ENCODE data around the gene RAB31. TPM values are rescaled to one million over a fixed set of nuclear protein-coding genes. Genes with fewer than 3 reads are reported as not detected.

The RAB31 gene
- total RNA-seq, 4 donors from 2014 or later: 27.1 to 54.4 (median 44.3) TPM

GRCh38 chr18:9810994-9811705 is 103.0 kb downstream of the RAB31 start:
- Histone ChIP-seq H3K27ac (peak overlapping the region; percentile 0 to 84 (median 51)), H3K4me3 (peak overlapping the region in 1 of 4 donors; percentile 3)
- 58 to 66% methylated on average over 14 of the region's 14 CpGs for WGBS, 2 donors

DNA sequence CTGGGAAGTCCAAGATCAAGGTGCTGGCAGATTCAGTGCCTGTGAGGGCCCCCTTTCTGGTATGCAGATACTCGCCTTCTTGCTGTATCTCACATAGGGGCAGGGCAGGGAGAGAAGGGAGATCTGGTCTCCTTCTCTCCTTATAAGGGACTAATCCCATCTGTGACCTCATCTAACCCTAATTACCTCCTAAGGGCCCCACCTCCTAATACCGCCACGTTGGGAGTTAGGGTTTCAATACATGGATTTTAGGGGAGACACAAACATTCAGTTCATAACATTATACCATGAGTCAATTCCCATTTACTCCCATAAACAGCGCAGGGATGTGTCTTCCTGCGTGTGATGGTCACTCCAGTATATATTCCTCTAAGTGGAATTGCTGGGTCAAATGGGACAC is 103.9 kb downstream of the RAB31 start:
- TF ChIP-seq POLR2A (IDR thresholded peaks at IDR 0.05) (no peak), CTCF (IDR thresholded peaks at IDR 0.05) (no peak), EP300 (IDR thresholded peaks at IDR 0.05) (no peak)
- H3K9me3 ChIP-seq: no peaks in the 10 kb centered on the region
- WGBS, 2 donors: 57 to 66% methylated on average over 5 of the region's 5 CpGs
- H3K27ac ChIP-seq: peak overlapping the region in 3 of 4 donors; percentile 32 to 84 (median 73)
- no peak overlapping the region for H3K4me3 ChIP-seq
- H3K36me3 ChIP-seq: no peaks in the 10 kb centered on the region
- DNase-seq (ENCODE audit: low spot score in 2 of 2): no peak
- H3K27me3 ChIP-seq: no peaks in the 10 kb centered on the region
- peaks cover 0 to 54% (median 26%) of the 10 kb centered on the region in 4 donors for H3K4me1 ChIP-seq

More at GRCh38 chr18:9810994-9811705, 103.0 kb downstream of the RAB31 start:
- no peak for TF ChIP-seq EP300 (IDR thresholded peaks at IDR 0.05)
- TF ChIP-seq CTCF (IDR thresholded peaks at IDR 0.05): no peak
- no peak for TF ChIP-seq POLR2A (IDR thresholded peaks at IDR 0.05)
- no peak for DNase-seq (ENCODE audit: low spot score in 2 of 2)
- H3K36me3 ChIP-seq: no peaks in the 10 kb centered on the region
- H3K27me3 ChIP-seq: no peaks in the 10 kb centered on the region
- H3K4me1 ChIP-seq: peaks cover 0 to 54% (median 28%) of the 10 kb centered on the region in 4 donors
- H3K9me3 ChIP-seq: no peaks in the 10 kb centered on the region

DNA sequence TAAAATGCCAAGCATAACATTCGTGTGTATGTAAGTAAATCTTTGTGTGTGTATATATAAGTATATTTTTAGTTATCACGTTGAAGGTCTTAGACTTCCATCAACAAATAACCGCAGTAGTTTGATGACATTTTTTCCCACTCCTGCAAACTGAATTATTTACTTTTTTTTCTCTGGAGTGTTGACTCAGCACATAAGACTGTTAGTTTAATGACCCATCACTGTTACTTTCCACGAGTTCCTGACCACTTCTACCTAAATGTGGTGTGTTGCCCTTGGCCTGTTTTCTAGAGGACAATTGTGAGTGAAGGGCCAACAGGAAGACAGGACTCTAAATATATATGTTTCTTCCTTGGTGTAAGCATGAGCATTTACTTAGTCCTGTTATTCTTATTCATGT is 106.3 kb downstream of the RAB31 start:
- H3K4me3 ChIP-seq: no peak overlapping the region
- H3K4me1 ChIP-seq: peaks cover 0 to 30% (median 9%) of the 10 kb centered on the region in 4 donors
- H3K27me3 ChIP-seq: no peaks in the 10 kb centered on the region
- 19 to 21% methylated on average over 4 of the region's 4 CpGs for WGBS, 2 donors
- no peak for DNase-seq (ENCODE audit: low spot score in 2 of 2)
- no peak overlapping the region for H3K27ac ChIP-seq
- TF ChIP-seq POLR2A (IDR thresholded peaks at IDR 0.05) (no peak), EP300 (IDR thresholded peaks at IDR 0.05) (no peak)
- H3K36me3 ChIP-seq: peaks cover 0 to 12% (median 0%) of the 10 kb centered on the region in 3 donors
- peaks cover 0 to 7% (median 1%) of the 10 kb centered on the region in 4 donors for H3K9me3 ChIP-seq

- Histone ChIP-seq H3K27me3 (no peaks in the 10 kb centered on the region), H3K4me3 (no peak overlapping the region), H3K27ac (no peak overlapping the region), H3K9me3 (peaks cover 0 to 7% (median 1%) of the 10 kb centered on the region in 4 donors), H3K36me3 (peaks cover 0 to 12% (median 0%) of the 10 kb centered on the region in 3 donors), H3K4me1 (peaks cover 0 to 7% (median 2%) of the 10 kb centered on the region in 4 donors)
- TF ChIP-seq CTCF (IDR thresholded peaks at IDR 0.05): no peak
- no peak for TF ChIP-seq EP300 (IDR thresholded peaks at IDR 0.05)
- no peak for TF ChIP-seq POLR2A (IDR thresholded peaks at IDR 0.05)
- WGBS, 2 donors: 87 to 95% methylated on average over 4 of the region's 4 CpGs
- DNase-seq (ENCODE audit: low spot score in 2 of 2): no peak
Observed at GRCh38 chr18:9817286-9817685, 109.2 kb downstream of the RAB31 start.

DNA sequence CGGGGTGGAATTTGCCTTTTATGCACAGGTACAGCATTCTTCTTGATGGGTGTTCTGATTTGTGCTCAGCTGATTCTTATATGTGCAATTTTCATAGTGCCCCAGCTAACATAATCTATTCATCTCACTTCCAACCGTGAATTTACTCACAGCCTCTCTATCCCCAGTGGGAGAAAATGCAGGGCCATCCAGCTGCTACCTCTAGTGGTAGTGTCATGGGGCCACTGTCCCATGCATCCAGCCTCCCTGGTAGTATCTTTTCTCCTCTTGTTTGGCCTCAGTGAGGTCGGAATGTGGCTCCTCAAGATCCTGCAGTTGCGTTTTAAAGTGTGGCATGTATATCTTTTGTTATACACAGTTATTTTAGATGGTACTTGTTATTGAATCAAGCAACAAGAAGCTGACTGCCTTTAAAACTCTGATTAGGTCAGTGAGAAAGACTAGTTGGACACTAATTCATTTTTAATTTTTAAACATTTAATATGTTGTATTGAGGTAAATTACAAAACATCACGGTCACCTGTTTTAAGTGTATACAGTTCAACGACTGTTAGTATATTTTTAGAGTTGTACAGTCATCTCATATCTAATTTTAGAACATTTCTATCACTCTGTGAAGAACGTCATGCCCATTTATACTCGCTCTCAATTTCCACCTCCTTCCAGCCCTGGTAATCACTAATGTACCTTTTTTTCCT is 109.8 kb downstream of the RAB31 start:
- Histone ChIP-seq H3K36me3 (peaks cover 0 to 12% (median 0%) of the 10 kb centered on the region in 3 donors), H3K9me3 (peaks cover 0 to 7% (median 1%) of the 10 kb centered on the region in 4 donors), H3K4me1 (peaks cover 0 to 7% (median 2%) of the 10 kb centered on the region in 4 donors), H3K27me3 (no peaks in the 10 kb centered on the region), H3K4me3 (no peak overlapping the region), H3K27ac (no peak overlapping the region)
- no peak for DNase-seq (ENCODE audit: low spot score in 2 of 2)
- TF ChIP-seq POLR2A (IDR thresholded peaks at IDR 0.05) (no peak), CTCF (IDR thresholded peaks at IDR 0.05) (no peak), EP300 (IDR thresholded peaks at IDR 0.05) (no peak)
- WGBS, 2 donors: 93 to 95% methylated on average over 8 of the region's 8 CpGs

All from tibial nerve (tissue), 4 donors.